Measurements from ENCODE around the gene GALNS.

The GALNS gene

DNA sequence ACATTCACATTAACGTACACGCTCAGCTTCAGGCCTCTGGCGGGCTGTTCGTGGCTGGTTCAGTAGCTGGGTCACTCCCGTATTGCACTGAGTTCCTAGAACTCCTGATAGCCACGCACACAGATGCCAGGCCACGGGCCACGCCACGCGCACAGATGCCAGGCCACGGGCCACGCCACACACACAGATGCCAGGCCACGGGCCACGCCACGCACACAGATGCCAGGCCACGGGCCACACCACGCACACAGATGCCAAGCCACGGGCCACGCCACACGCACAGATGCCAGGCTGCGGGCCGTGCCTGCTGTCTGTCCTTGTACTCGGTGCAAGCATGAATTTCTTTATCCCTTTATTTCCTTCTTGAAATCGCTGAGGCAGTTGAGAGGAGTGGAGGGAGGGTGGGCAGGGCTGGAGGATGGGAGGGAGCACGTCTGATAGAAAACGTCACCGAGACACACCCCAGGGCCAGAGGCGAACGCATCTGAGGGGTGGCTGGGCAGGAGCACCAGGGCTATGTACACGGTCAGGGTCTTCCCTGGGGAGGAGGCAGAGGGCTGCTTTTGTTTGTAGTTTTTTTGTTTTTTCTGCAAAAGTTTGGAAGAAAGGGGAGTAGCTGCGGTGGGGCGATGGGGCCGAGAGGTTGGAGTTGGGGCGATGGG, 18.3 kb upstream of the GALNS start:
- FAIRE-seq, result no peak

DNA sequence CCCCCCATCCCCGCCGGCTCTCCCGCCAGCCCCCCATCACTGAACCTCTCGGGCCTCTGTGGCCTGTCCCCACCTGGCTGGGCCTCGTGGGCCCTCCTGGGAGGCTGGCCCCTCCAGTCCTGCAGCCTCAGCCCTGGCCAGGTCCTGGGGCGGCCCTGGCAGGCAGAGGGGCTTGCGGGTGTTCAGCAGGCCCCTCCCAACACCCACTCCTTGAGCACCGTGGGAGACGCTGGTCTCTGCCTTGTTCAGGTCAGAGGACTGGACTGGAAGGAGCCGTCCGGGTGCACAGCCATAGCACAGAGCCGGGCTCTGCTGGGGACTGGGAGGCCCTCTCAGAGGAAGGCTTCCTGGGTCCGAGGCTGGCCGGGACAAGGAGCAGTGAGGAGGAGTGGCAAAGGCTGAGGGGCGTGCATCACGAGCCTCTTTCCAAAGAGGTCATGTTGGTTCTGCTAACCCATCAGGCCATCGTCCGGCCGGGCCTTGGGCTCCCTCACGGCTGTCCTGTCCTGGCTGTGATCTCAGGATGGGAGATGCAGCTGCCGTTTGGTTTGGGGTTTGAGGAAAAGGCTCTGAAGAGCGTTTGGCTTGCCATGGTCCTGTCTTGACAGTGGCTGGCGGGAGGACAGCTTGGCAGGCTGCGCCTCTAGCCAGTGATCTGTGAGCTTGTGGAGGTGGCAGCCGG, 16.0 kb upstream of the GALNS start:
- FAIRE-seq, result no peak

DNA sequence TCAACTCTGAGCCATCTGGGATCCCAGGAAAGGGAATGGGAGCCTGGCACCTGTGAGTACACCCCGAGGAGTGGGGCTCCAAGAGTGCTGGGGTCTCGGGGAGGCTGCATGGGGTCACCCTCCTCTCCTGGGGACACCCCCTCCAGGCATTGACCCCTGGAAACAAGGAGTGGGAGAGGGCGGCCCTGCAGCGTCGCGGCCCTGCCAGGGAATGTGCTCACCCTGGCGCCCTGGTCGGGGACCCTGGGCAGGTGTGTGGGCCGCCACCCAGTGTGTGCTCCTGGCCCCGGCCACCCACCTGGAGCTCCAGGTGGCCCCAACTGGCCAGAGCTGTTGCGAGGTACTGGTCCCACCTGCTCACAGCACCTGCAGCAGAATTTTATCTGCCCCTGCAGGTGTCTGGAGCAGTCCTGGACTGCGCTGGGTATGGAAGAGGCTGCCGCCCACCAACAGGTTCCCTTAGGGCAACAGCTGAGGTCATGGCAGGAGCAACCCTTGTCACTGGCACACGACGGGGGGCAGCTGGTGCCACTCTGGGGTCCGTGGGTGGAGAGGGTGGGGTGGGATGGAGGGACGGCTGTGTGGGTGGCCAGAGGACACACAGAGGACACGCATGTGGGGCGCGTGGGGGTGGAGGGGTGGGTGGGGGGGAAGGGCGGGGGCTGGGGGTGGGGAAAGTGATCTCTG, 15.1 kb upstream of the GALNS start:
- FAIRE-seq, result no peak

DNA sequence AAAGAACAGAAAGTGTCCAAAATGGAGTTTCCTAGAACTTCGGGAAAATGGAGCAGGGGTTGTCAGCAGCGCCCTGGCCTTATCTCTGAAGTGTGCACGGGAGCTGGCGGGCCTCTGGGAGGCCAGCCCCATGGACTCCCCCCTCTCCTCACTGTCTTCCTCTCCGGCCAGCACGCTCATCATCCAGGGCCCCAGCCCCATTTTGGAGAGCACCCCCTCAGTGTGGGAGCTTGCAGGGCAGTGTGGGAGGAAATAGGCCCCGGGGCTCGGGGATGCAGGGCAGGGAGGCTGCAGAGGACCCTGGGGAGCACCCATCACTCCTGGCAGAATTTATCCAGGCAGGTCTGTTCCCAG, 14.6 kb upstream of the GALNS start:
- FAIRE-seq, result no peak

DNA sequence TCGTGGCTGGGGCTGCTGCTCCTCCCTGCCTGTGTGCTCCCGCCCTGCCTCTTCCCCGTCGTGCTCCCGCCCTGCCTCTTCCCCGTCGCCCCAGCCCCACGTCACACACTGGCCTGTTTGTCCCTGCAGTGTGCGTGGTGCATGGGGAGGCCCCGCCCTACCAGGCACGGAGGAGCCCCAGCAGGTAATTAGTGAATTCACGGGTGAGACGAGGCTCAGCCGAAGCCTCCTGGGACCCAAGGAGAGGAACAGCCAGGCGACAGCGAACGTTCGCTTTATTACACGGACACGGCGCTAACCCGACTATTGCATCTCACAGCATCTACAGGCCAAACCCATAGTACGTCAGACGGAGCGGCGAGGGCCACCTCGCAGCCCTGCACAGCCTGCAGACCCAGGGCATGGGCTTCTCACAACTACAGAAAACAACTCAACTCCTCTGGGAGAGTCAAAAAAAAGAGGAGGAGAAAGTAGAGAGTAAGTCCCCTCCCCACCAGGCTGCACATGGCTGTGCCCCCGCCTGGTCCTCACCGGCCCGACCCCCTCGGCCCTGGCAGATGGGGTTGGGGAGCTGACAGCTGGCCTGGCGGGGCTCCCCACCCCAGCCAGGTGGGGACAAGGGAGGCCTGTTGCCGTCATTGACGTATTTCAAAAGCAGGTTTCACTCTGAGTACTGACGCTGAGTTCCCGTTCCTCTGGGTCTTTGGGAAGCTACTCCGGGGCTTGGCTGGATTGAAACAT, 14.0 kb upstream of the GALNS start:
- no peak for FAIRE-seq

DNA sequence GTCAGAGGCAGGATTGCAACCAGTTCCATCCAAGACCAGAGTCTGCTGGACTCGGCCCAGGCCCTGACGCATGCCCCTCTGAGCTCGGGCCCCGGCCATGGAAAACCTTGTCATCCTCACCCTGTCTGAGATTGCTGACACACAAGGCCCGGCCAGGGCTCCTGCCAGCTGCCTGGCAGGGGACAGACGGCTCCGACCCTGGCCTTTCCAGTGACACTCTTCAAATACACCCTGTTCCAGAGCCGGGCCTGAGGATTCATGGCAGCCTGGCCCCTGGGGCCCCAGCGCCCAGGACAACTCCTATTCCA, 12.9 kb upstream of the GALNS start:
- no peak for FAIRE-seq

DNA sequence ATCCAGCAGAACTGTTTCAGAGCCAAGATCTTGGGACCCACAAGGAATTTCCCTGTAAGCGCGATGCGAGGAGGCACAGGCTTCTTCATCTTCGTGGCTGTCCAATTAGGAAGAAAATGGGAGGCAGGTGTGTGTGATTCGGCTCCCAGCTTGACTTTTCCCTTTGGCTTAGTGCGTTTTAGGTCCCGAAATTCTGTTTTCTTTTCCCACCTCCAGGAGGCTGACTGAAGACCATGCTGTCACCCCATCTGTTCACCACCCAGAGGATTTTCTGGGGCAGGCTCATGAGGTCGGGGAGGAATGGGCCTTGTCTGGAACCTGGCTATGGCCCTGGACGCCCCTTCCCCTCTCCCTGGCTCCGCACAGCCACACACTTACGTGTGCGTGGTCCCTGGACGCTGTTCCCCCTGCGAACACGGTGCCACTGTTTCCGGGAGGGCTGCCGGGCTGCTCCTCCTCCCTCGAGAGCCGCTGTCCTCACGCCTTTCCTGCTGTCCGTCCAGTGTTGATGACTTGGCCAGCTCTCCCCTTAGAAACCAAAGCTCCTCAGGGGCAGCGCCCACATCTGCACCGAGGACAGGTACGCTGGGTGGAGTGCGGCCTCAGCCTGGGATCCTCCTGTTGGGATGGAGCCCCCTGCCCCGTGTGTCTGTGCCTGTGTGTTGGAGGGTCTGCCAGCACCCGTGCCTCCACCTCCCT, 12.4 kb upstream of the GALNS start:
- no peak for FAIRE-seq

DNA sequence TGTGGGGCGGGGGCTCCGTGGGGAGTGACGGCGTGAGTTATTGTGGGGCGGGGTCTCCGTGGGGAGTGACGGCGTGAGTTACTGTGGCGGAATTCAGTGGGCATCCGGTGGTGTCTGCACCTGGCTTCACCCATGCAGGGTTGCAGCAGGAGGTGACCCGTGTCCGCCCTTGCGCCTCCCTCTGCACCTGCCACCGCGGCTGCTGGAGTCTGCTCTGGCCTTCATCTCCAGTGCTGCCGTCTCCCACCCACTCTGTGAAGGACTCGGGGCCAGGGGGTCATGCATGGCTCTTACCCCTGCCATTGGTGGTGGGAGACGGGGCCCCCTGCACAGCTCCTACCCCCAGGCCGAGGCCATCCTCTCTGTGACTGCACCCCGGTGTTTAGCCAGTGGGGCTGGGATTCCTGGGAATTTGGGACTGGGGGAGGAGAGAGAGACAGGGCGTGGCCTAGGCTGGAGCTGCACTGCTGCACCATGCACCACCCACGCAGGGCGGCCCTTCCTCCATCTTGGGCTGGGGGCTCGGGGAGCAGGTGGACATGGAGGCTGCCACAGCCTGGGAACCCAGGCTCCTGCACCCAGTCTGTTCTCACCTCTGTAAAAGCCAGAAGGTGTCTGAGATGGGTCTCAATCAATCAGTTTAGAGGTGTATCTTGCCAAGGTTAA, 11.0 kb upstream of the GALNS start:
- FAIRE-seq, result no peak

DNA sequence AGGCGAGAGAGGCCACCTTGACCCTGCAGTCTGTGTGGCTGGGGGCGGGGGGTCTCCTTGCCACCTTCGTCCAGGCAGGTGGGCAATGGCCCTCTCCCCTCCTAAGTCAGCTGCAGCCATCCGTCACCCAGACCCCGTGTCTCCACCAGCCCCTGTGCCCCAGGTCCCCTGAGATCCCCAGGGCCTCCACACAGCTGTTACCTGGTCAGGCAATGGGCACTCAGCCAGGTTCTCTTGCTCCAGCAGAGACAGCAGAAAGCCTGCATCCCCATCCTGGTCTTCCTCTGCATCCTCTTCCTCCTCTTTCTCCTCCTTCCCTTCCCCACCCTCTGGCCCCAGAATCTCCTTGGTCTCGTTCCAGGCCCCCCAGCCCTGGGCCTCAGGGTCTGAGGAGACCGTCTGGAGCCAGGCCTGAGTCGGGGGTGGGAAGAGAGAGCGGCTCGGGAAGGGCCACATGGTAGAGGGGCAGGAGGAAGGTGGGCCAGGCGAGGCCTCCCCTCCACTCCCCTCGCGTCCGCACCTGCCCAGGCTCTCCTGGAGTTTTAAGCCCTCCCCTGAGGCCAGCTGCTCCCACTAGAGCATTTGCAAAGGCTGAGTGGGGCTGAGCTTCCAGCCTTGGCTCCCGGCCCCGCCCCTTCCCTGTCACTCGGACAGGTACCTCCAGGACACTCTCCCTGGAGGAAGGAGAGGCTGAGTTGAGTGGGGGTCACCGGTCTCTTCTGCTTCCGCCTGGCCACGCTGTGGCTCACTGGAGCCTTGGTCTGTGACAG, 9.6 kb upstream of the GALNS start, which contains the start of gene PABPN1L:
PABPN1L (minus strand) TSS at position 510 of the 770 bp plus-strand sequence; CDS start at position 456, 54 bp downstream.
- no peak for FAIRE-seq

DNA sequence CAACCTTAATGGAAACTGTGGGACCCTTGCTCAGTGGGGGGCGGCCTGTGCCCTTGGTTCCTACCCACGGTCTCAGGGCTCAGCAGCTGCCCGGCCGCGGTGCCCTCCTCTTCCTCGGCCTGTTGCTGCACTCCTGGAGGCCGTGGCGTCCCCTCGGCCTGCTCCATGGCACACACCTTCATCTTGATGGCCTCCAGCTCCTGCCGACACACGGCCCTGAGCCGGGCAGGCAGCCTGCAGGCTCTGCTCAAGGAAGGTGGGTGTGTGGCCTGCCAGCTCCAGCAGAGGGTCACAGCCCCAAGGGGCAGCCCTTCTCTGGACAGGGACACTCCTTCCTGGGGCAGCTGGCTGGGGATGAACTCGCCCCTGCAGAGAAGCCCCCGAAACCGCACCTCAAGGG, 9.0 kb upstream of the GALNS start:
- no peak for FAIRE-seq

DNA sequence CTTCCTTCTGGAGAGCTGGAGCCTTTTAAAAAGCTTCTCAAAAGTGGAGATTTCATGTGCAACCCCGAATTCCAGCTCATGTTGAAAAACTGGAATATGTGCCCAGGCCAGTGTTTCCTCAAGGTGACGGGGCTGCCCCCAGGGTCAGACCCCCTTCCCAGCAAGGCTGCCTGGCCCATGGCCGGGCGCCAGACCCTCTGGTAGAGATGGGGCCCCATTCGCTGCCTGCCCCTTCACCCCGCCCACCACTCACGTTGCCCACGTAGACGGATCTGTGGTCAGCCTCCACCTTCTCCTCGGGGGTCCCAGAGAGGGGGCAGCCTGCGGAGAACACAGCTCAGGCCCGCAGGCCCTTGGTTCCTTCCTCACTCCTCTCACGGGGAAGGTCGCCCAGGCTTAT, 8.6 kb upstream of the GALNS start:
- FAIRE-seq, result no peak

DNA sequence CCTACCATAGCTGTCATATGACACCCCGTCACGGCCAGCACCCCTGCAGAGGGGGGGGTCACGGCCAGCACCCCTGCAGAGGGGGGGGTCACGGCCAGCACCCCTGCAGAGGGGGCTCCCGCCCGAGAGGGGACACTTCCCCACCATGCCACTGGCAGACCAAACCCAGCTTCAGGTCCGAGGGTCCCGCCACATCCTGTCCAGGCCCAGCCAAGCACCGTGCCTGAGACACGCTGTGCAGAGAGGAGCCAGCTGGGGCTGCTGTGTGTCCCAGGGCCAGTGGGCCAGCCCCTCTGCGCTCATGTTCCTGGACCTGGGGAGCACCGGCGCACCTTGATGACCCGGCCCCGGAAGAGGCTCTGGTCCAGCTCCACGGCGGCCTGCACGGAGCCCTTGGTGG, 7.8 kb upstream of the GALNS start:
- FAIRE-seq, result no peak

DNA sequence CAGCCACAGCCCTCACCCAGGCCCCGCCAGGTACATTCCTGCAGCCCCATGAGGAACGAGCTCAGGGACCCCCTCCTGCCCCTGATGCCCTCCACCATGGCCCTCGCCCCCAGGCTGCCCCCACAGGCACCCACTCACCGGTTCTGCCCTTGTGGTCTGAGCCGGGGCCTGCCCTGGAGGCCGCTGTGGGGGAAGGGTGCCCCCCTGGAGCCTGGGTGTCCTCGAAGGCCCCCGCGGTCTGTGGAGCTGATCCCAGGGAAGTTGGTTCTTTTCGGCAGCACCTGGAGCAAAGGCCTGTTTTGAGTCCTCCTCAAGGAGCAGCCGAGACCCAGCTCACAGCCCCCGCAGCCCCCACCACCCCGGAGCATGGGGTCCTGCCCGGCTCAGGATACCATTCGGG, 7.4 kb upstream of the GALNS start:
- no peak for FAIRE-seq

DNA sequence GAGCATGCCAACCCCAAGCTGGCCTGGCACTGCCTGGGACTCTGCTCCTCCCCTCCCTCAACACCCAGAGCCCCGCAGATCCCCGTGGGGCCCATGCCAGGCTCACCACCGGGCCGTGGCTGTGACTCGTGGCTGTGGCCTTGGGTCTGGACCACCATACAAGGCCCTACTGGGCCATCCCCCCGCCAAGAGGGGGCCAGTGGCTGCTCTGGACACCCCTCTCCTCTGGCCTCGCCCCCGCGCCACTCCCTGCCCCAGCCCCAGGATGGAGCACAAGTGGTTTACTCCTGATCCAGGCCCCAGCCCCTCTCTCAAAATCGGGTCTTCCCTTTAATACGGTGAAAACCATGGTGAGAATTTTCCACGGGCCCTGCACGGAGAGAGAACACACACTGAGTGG, 6.7 kb upstream of the GALNS start:
- FAIRE-seq, result no peak

DNA sequence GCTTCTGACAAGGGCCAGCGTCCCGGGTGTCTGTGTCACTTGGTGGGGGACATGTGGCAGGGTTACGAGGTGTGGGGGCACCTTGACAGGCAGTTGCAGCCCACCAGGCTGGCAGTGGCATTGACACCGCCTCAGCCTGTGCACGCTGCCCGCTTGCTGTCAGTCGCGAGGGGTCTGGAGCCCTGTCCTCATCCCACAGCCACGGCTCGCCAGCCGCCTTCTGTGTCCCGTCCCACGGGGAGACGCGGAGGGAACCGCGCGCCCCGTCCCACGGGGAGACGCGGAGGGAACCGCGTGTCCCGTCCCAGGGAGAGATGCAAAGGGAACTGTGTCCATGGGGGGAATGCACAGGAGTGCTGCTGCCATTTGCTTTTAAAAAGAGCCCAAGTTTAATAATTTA, 6.2 kb upstream of the GALNS start:
- FAIRE-seq, result no peak

DNA sequence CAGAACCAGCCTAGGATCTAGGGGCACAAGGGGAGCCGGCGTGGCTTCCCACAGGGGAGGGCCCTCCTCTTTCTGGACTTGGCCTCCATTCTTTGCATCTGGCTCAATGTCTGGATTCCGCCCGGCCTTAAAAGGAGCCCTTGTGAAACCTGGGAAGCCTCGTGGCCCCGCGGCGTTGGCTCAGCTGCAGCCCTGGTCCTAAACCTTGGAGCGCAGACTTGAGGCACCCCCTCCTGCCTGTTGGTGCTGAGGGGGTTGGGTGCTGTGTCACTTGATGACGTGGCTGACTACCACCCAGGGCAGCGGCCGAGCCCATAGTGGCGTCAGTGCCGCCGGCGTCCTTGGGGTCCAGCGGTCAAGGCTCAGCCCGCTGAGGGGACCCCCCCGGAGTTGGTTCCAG, 4.6 kb upstream of the GALNS start:
- FAIRE-seq, result no peak

DNA sequence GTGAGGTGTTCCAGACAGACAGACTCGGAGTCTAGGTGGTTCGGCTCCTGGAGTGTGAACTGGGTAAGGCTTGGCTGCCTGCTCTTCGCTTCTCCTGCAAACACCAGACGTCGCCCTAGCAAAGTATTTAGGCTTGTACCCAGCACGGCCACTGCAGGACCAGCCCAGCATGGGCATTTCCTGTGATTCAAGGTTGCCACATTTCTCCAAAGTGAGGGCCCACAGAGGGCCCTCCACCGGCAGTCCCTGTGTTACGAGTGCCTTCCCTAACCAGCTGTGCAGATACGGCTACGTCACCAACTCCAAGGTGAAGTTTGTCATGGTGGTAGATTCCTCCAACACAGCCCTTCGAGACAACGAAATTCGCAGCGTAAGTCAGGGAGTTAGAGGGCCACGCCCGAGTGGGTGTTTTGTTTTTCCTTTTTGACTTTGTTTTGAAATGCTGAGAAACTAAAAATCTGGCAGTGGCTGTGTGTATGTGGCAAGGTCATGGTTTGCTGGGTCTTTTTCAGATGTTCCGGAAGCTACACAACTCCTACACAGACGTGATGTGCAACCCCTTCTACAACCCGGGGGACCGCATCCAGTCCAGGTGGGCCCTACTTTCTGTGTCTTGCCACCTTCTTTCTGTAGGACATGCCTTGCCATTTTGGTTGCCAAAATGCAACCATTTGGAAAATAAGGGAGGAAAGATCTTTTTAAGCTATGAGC, 2.8 kb upstream of the GALNS start:
- no peak for FAIRE-seq

DNA sequence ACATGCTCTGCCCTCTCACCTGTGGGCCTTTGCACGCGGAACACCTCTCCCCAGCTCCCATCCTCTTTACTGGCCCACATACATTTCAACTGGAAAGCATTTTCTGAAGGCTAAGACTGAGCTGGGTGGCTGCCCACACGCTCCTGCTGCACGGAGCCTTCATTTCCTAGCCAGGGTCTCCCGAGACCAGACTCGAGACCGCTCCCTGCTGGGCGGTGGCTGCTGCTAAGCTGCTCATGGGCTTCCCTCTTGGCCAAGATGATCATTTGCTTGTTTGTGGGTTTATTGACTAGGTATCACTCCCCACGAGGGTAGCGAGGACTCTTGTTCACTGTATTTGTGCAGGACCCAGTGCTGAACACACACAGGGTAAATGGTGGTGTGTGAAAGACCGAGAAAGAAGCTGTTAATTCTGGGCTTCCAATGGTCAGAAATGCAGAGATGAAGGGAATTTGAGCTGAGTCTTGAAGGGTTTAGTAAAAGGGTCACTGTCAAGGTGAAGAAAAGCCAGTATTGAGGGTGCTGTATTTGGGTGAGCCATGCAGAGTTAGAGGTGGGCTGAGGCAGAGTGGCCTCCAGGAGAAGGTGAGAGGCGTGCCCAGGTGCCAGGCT, 1.1 kb upstream of the GALNS start:
- no peak for FAIRE-seq

DNA sequence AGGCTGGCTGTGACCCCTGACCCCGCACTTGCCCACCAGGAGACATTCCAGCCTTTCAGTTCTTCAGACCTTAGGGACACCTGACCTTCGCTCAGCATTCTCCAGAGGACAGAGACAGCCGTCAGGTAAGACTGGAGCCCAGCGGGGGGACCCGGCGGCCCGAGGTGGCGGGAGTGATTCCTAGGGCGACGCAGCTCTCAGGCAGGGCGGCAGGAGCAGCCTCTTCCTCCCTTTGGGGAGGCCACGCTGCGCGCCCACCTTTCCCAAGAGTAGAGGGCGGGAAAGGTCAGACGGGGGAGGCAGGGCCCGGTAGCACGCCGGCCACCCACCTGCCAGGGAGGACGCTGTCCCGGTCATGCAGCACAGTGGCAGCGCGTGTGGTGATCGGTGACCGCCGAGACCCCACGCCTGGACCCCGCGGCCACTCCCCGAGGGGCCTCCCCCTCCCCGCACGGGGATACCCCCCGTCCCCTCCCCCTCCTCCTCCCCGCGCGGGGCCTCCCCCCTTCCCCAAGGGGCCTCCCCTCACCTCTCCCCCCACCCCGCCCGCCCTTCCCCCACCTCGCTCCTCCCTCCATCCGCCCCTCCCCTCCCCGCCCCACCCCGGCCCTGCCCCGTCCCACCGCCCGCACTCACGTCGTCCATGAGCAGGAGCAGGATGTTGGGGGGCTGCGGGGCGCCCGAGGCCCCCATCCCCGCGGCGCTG, 472 bp downstream of the GALNS start:
- no peak for FAIRE-seq

DNA sequence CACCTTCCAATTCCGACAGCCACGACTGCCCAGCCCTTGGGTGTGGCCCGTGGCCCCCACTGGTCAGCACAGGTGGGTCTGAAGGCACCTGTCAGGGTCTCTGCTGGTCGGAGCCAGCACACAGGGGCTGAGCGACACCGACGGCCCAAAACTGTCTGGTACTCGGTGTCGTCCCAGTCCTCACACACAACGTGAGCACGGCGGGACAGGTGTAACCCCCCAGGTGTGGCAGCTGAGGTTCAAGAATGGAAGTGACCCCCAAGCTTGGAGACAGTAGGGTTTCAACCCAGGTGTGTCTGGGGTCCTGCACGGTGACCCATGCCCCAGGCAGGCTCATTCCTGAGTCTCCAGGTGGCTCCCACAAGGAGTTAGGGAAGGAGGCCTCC, 1.0 kb downstream of the GALNS start:
- FAIRE-seq, result no peak
